HepG2 (cell line): ENCODE data around the gene CDK5R1. TPM values are rescaled to one million over a fixed set of nuclear protein-coding genes. Genes with fewer than 3 reads are reported as not detected.

ENCODE experiments used
- ATAC-seq: fragments of 200-7000 bp; cut with Tn5 transposase; 3 replicates; pipeline ENCODE4 v1.9.1; 2020; ENCODE audit warnings: mild to moderate bottlenecking, moderate library complexity
- BruUV-seq: library from RNA; stranded (reverse); fragments of 400-500 nt; replicated peaks from 2 replicates; lab custom pipeline; 2021; lab: Mats Ljungman, UMichigan
- CTCF ChIA-PET: fragments of 300-600 bp; formaldehyde crosslinking; extraction: SDS; loops from one replicate; lab custom pipeline; 2021; ENCODE audit warnings: low total read pairs, inconsistent platforms, low intra/inter-chr PET ratio; lab: Yijun Ruan, JAX
- POLR2A ChIA-PET: fragments of 350-600 bp; sonication (Branson Sonifier 250); formaldehyde crosslinking; loops from one replicate; lab custom pipeline; 2020; ENCODE audit warnings: antibody characterized with exemption, inconsistent platforms; lab: Yijun Ruan, JAX
- DNase-seq: peaks from one replicate; pipeline ENCODE4 v3.0.0-alpha.2; 2015; ENCODE audit warnings: low spot score
- FAIRE-seq: peaks from 3 replicates; lab custom pipeline; 2011; peaks lifted over from hg19 to GRCh38; lab: Jason Lieb, UNC
- H2AFZ ChIP-seq: one replicate; pipeline ENCODE4 v1.6.1; 2011; ENCODE audit warnings: low read length, inconsistent platforms
- H3K27ac ChIP-seq: fragments of 300-600 bp; 3 replicates; pipeline ENCODE4 v1.8.0; 2011; ENCODE audit warnings: mixed run types, mild to moderate bottlenecking, mixed read lengths, low read length, inconsistent platforms; ENCODE audit not compliant: insufficient read depth; ENCODE audit errors: extremely low read length
- H3K27me3 ChIP-seq, 2 experiments: fragments of 200-600 bp in 1 of 2; 2 replicates in 1 of 2; 3 replicates in 1 of 2; pipeline versions ENCODE4 v1.6.0 to v1.8.0; 2011; ENCODE audit warnings: low read length in 2 of 2, mild to moderate bottlenecking in 2 of 2, moderate library complexity in 2 of 2, inconsistent platforms in 1 of 2; ENCODE audit not compliant: insufficient read depth in 2 of 2, control insufficient read depth in 1 of 2
- H3K36me3 ChIP-seq, 2 experiments: fragments of 200-600 bp in 1 of 2; replicated peaks in 1 of 2; 2 replicates in 1 of 2; 3 replicates in 1 of 2; pipeline versions ENCODE4 v1.5.1 to v1.8.0; 2011; ENCODE audit warnings: low read length in 2 of 2, inconsistent platforms in 1 of 2; ENCODE audit not compliant: insufficient read depth in 2 of 2, control insufficient read depth in 1 of 2
- H3K4me1 ChIP-seq: 2 replicates; pipeline ENCODE4 v1.5.1; 2012; ENCODE audit warnings: low read length, inconsistent platforms; ENCODE audit not compliant: insufficient read depth
- H3K4me2 ChIP-seq: 2 replicates; pipeline ENCODE4 v1.6.0; 2011; ENCODE audit warnings: low read depth, low read length, inconsistent platforms
- H3K4me3 ChIP-seq, 3 experiments: fragments of 200-600 bp in 1 of 3; sonication (generic), shearing (Covaris generic) in 1 of 3; replicated peaks in 1 of 3; 2 replicates each; pipeline ENCODE4 v1.5.1; 2011 to 2016; ENCODE audit warnings: low read length in 3 of 3, inconsistent platforms in 2 of 3, low read depth in 2 of 3, mild to moderate bottlenecking in 2 of 3, control low read depth in 1 of 3, mixed read lengths in 1 of 3; ENCODE audit not compliant: insufficient read depth in 1 of 3
- H3K79me2 ChIP-seq: one replicate; pipeline ENCODE4 v1.6.1; 2011; ENCODE audit warnings: low read length, inconsistent platforms; ENCODE audit not compliant: insufficient read depth
- H3K9ac ChIP-seq: 2 replicates; pipeline ENCODE4 v1.6.0; 2011; ENCODE audit warnings: mild to moderate bottlenecking, low read depth, low read length, inconsistent platforms; ENCODE audit not compliant: insufficient read depth
- H3K9me3 ChIP-seq: 2 replicates; pipeline ENCODE4 v1.5.1; 2012; ENCODE audit warnings: mild to moderate bottlenecking, low read length
- H4K20me1 ChIP-seq: 2 replicates; pipeline ENCODE4 v1.6.0; 2011; ENCODE audit warnings: inconsistent platforms, mild to moderate bottlenecking, low read length, moderate library complexity; ENCODE audit not compliant: insufficient read depth
- EHMT2 ChIP-seq: fragments of 200-600 bp; sonication (generic); IDR thresholded peaks from 2 replicates; pipeline ENCODE4 v1.7.0; 2017; ENCODE audit warnings: antibody characterized with exemption, low read depth, low read length, borderline replicate concordance
- FOXA3 ChIP-seq: IDR thresholded peaks from 2 replicates; pipeline ENCODE4 v1.6.1; 2016; ENCODE audit warnings: missing genetic modification reagents, missing compliant biosample characterization
- HNRNPLL ChIP-seq: fragments of 200-400 bp; formaldehyde crosslinking; IDR thresholded peaks from 2 replicates; pipeline ENCODE4 v1.6.1; 2017; ENCODE audit warnings: mild to moderate bottlenecking, low read depth, low read length; ENCODE audit not compliant: poor library complexity, severe bottlenecking
- POLR2AphosphoS5 ChIP-seq: IDR thresholded peaks from 2 replicates; pipeline ENCODE4 v1.6.1; 2012; ENCODE audit warnings: low read depth, low read length
- SIN3B ChIP-seq: fragments of 150-350 bp; IDR thresholded peaks from 2 replicates; pipeline ENCODE4 v1.6.1; 2014; ENCODE audit warnings: low read length
- SYNCRIP ChIP-seq: fragments of 200-400 bp; formaldehyde crosslinking; IDR thresholded peaks from 2 replicates; pipeline ENCODE4 v1.6.1; 2018; ENCODE audit warnings: mild to moderate bottlenecking, low read depth, low read length; ENCODE audit not compliant: insufficient read depth
- TAF1 ChIP-seq: sonication (generic); formaldehyde crosslinking; IDR thresholded peaks from 2 replicates; pipeline ENCODE4 v1.4.0; 2020; ENCODE audit warnings: missing genetic modification reagents
- TCF7L2 ChIP-seq: IDR thresholded peaks from 2 replicates; pipeline ENCODE4 v1.6.1; 2011; ENCODE audit warnings: mild to moderate bottlenecking, low read depth, low read length, moderate library complexity
- TOPORS ChIP-seq: sonication (generic); formaldehyde crosslinking; IDR thresholded peaks from 2 replicates; pipeline ENCODE4 v1.8.0; 2023; ENCODE audit warnings: mild to moderate bottlenecking, missing genetic modification reagents
- ZFP37 ChIP-seq: sonication (generic); formaldehyde crosslinking; IDR thresholded peaks from 2 replicates; pipeline ENCODE4 v1.4.0; 2020; ENCODE audit warnings: missing genetic modification reagents, borderline replicate concordance
- ZIK1 ChIP-seq: sonication (generic); formaldehyde crosslinking; IDR thresholded peaks from 2 replicates; pipeline ENCODE4 v1.5.0; 2020; ENCODE audit warnings: mild to moderate bottlenecking, low read depth, missing genetic modification reagents, borderline replicate concordance
- ZNF121 ChIP-seq: sonication (generic); formaldehyde crosslinking; IDR thresholded peaks from 2 replicates; pipeline ENCODE4 v1.5.0; 2020; ENCODE audit warnings: mild to moderate bottlenecking, missing genetic modification reagents
- ZNF124 ChIP-seq: sonication (generic); formaldehyde crosslinking; IDR thresholded peaks from 2 replicates; pipeline ENCODE4 v1.4.0; 2020; ENCODE audit warnings: missing genetic modification reagents
- ZNF263 ChIP-seq: sonication (generic); formaldehyde crosslinking; IDR thresholded peaks from 2 replicates; pipeline ENCODE4 v1.4.0; 2020; ENCODE audit warnings: missing genetic modification reagents
- ZNF333 ChIP-seq: sonication (generic); formaldehyde crosslinking; IDR thresholded peaks from 2 replicates; pipeline ENCODE4 v1.4.0; 2020; ENCODE audit warnings: mild to moderate bottlenecking, missing genetic modification reagents, borderline replicate concordance
- ZNF672 ChIP-seq: sonication (generic); formaldehyde crosslinking; IDR thresholded peaks from 2 replicates; pipeline ENCODE4 v1.8.1; 2022; ENCODE audit warnings: missing genetic modification reagents
- ZNF878 ChIP-seq: sonication (generic); formaldehyde crosslinking; IDR thresholded peaks from 2 replicates; pipeline ENCODE4 v1.8.1; 2023; ENCODE audit warnings: mild to moderate bottlenecking, missing genetic modification reagents, moderate library complexity
- WGBS: methylation state at CpG from one replicate; pipeline ENCODE4 v1.1.6; 2017; ENCODE audit warnings: low lambda C conversion rate; 5-methylcytosine and 5-hydroxymethylcytosine counted together
- in situ Hi-C: cut with HindIII; loops from 2 replicates; pipeline ENCODE4 v1.10.0; 2017; ENCODE audit warnings: low pct_unique_long_range_greater_than_20kb; ENCODE audit not compliant: extremely low pct_ligation_motif_present
- intact Hi-C: fragments of 100-400 bp; cut with micrococcal nuclease; formaldehyde crosslinking; loops from one replicate; pipeline ENCODE4 v1.10.0; 2022; ENCODE audit not compliant: unreplicated experiment
- polyA plus RNA-seq, 8 experiments: library from polyadenylated mRNA; depleted of rRNA in 3 of 8; stranded (reverse) in 7 of 8; unstranded in 1 of 8; fragments of >200 nt; fragmentation: Illumina TruSeq in 4 of 8; extraction: Trizol in 4 of 8; gene quantifications; 2 replicates each; pipeline versions ENCODE4 v1.2.1 to v1.2.3, GENCODE V29; 2011 to 2016; ENCODE audit warnings: low read depth in 4 of 8, missing spikeins in 1 of 8, mixed read lengths in 1 of 8; ENCODE audit not compliant: insufficient read depth in 1 of 8
- total RNA-seq, 5 experiments: library from RNA; depleted of rRNA; stranded (reverse); fragments of >200 nt; fragmentation: Illumina TruSeq; extraction: Trizol; gene quantifications; 2 replicates each; pipeline ENCODE4 v1.2.3, GENCODE V29; 2016; ENCODE audit warnings: low read depth in 1 of 5
- TF ChIP-seq, protein P1 (sequence below): IDR thresholded peaks from 2 replicates; pipeline ENCODE4 v1.6.1; 2016; ENCODE audit warnings: missing compliant biosample characterization, missing genetic modification reagents, borderline replicate concordance

The CDK5R1 gene
- total and polyA plus RNA-seq, 2 of the 13 experiments (the other 11 are each of a cell fraction or from before 2014, with no cell fraction given), result 1.1 to 3.9 TPM

- no peak overlapping the region for H3K4me2 ChIP-seq
- BruUV-seq, result no TSS peak
- FAIRE-seq (no peak), ATAC-seq (no peak), DNase-seq (no peak)
- H4K20me1 ChIP-seq, result no peaks in the 10 kb centered on the region
- no peaks in the 10 kb centered on the region for H3K36me3 ChIP-seq
- no peaks in the 10 kb centered on the region for H3K79me2 ChIP-seq
- 45% methylated on average over 2 of the region's 2 CpGs for WGBS
- no peak overlapping the region for H2AFZ ChIP-seq
- ChIA-PET CTCF (no interaction called here), POLR2A (no interaction called here)
- H3K4me1 ChIP-seq, result peaks cover 29% of the 10 kb centered on the region
- in situ Hi-C loops (no loop called here), intact Hi-C loops (no loop called here)
- TF ChIP-seq ZNF672 (CRISPR knock-in tag), result no peak
- TF ChIP-seq POLR2AphosphoS5, result no peak
- TF ChIP-seq TCF7L2, result no peak
- TF ChIP-seq ZNF878 (CRISPR knock-in tag), result no peak
- no peak for TF ChIP-seq SYNCRIP
- TF ChIP-seq TAF1 (CRISPR knock-in tag), result no peak
- no peak for TF ChIP-seq SIN3B
- no peak overlapping the region for H3K4me3 ChIP-seq
- no peaks in the 10 kb centered on the region for H3K9me3 ChIP-seq
- no peaks in the 10 kb centered on the region; a peak in 1 of 5 replicates for H3K27me3 ChIP-seq
- H3K9ac ChIP-seq, result no peak overlapping the region
- H3K27ac ChIP-seq, result no peak overlapping the region
Observed at GRCh38 chr17:32516450-32516849, 29.7 kb downstream of the CDK5R1 start.

GRCh38 chr17:32516940-32517701, 30.3 kb downstream of the CDK5R1 start:
- no peak overlapping the region for H2AFZ ChIP-seq
- intact Hi-C loops, result no loop called here
- no peak for FAIRE-seq
- no peak overlapping the region for H3K4me2 ChIP-seq
- BruUV-seq, result no TSS peak
- no peak overlapping the region for H3K4me3 ChIP-seq
- peaks cover 29% of the 10 kb centered on the region for H3K4me1 ChIP-seq
- 79% methylated on average over 9 of the region's 12 CpGs for WGBS
- POLR2A ChIA-PET, result no interaction called here
- DNase-seq, result no peak
- H4K20me1 ChIP-seq, result no peaks in the 10 kb centered on the region
- H3K9me3 ChIP-seq, result no peaks in the 10 kb centered on the region
- H3K9ac ChIP-seq, result no peak overlapping the region
- no peaks in the 10 kb centered on the region for H3K79me2 ChIP-seq
- ATAC-seq, result no peak
- CTCF ChIA-PET, result no interaction called here
- in situ Hi-C loops, result no loop called here
- H3K36me3 ChIP-seq, result no peaks in the 10 kb centered on the region
- no peaks in the 10 kb centered on the region; a peak in 1 of 5 replicates for H3K27me3 ChIP-seq
- no peak overlapping the region for H3K27ac ChIP-seq
- TF ChIP-seq HNRNPLL, result no peak
- no peak for TF ChIP-seq ZNF333 (CRISPR knock-in tag)
- TF ChIP-seq, protein P1, sequence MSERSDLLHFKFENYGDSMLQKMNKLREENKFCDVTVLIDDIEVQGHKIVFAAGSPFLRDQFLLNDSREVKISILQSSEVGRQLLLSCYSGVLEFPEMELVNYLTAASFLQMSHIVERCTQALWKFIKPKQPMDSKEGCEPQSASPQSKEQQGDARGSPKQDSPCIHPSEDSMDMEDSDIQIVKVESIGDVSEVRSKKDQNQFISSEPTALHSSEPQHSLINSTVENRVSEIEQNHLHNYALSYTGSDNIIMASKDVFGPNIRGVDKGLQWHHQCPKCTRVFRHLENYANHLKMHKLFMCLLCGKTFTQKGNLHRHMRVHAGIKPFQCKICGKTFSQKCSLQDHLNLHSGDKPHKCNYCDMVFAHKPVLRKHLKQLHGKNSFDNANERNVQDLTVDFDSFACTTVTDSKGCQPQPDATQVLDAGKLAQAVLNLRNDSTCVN (CRISPR knock-in tag), result no peak
- no peak for TF ChIP-seq ZNF124 (CRISPR knock-in tag)
- no peak for TF ChIP-seq ZNF263 (CRISPR knock-in tag)
- no peak for TF ChIP-seq EHMT2
- TF ChIP-seq ZNF121 (CRISPR knock-in tag), result no peak
- TF ChIP-seq FOXA3 (CRISPR knock-in tag), result no peak
- TF ChIP-seq ZFP37 (CRISPR knock-in tag), result no peak
- no peak for TF ChIP-seq TOPORS
- no peak for TF ChIP-seq ZIK1
